Kidney epithelial cell (primary cell): ENCODE data around the gene CREB3L1. TPM values are rescaled to one million over a fixed set of nuclear protein-coding genes. Genes with fewer than 3 reads are reported as not detected.

ENCODE experiments used
- DNase-seq: peaks from one replicate; pipeline ENCODE4 v3.0.0-alpha.2; 2010; ENCODE audit warnings: low read depth
- H3K27me3 ChIP-seq: 2 replicates; pipeline ENCODE4 v1.6.0; 2011; ENCODE audit warnings: low read length; ENCODE audit not compliant: control insufficient read depth, insufficient read depth
- H3K36me3 ChIP-seq: 2 replicates; pipeline ENCODE4 v1.5.1; 2011; ENCODE audit warnings: low read length; ENCODE audit not compliant: control insufficient read depth, insufficient read depth
- H3K4me3 ChIP-seq: 2 replicates; pipeline ENCODE4 v1.5.1; 2011; ENCODE audit warnings: low read depth, mild to moderate bottlenecking, control low read depth, low read length
- CTCF ChIP-seq: IDR thresholded peaks from 2 replicates; pipeline ENCODE4 v1.5.1; 2011; ENCODE audit warnings: mild to moderate bottlenecking, moderate library complexity, low read length, control low read depth, inconsistent platforms; ENCODE audit not compliant: insufficient read depth, poor library complexity, severe bottlenecking
- total RNA-seq: library from RNA; depleted of rRNA; stranded (reverse); fragments of >200 nt; gene quantifications from 2 replicates; pipeline ENCODE4 v1.2.3, GENCODE V29; 2015

The CREB3L1 gene
- total RNA-seq, 1 donor from 2014 or later, result 3.2 TPM

- DNase-seq, result no peak
- TF ChIP-seq CTCF, result no peak
- peaks cover under 1% of the 10 kb centered on the region for H3K36me3 ChIP-seq
These were observed 86.6 kb downstream of the CREB3L1 start for GRCh38 chr11:46364056-46364455.

GRCh38 chr11:46364791-46365190, 87.3 kb downstream of the CREB3L1 start:
- Histone ChIP-seq H3K27me3 (no peaks in the 10 kb centered on the region), H3K36me3 (peaks cover 1% of the 10 kb centered on the region), H3K4me3 (no peak overlapping the region)
- DNase-seq, result no peak
- TF ChIP-seq CTCF, result no peak

More at GRCh38 chr11:46364056-46364455, 86.6 kb downstream of the CREB3L1 start:
- H3K27me3 ChIP-seq, result no peaks in the 10 kb centered on the region
- no peak overlapping the region for H3K4me3 ChIP-seq

GRCh38 chr11:46366260-46366659, 88.8 kb downstream of the CREB3L1 start:
- no peaks in the 10 kb centered on the region for H3K27me3 ChIP-seq
- peaks cover 1% of the 10 kb centered on the region for H3K36me3 ChIP-seq
- no peak for TF ChIP-seq CTCF
- H3K4me3 ChIP-seq, result no peak overlapping the region
- no peak for DNase-seq

- DNase-seq, result no peak
- Histone ChIP-seq H3K36me3 (peaks cover 1% of the 10 kb centered on the region), H3K4me3 (no peak overlapping the region), H3K27me3 (no peaks in the 10 kb centered on the region)
- TF ChIP-seq CTCF, result no peak
These were observed 89.2 kb downstream of the CREB3L1 start for GRCh38 chr11:46366661-46367161.

- Histone ChIP-seq H3K36me3 (peaks cover 1% of the 10 kb centered on the region), H3K4me3 (no peak overlapping the region), H3K27me3 (no peaks in the 10 kb centered on the region)
- DNase-seq, result no peak
- peak; percentile 87 for TF ChIP-seq CTCF
These were observed 89.9 kb downstream of the CREB3L1 start for GRCh38 chr11:46367244-46367915.

GRCh38 chr11:46367916-46368267, 90.4 kb downstream of the CREB3L1 start:
- TF ChIP-seq CTCF, result no peak
- Histone ChIP-seq H3K36me3 (peaks cover 1% of the 10 kb centered on the region), H3K27me3 (no peaks in the 10 kb centered on the region), H3K4me3 (no peak overlapping the region)
- no peak for DNase-seq
